Muscle layer of duodenum (tissue), 2 donors: ENCODE measurements around the gene PTER.
A peak's percentile ranks its signal among the peaks of the same experiment; 100 is the strongest.

Experiments used
- H3K27ac ChIP-seq: one replicate; pipeline ENCODE4 v1.7.0; 2013; ENCODE audit warnings: mild to moderate bottlenecking, low read length
- H3K27me3 ChIP-seq: one replicate; pipeline ENCODE4 v1.7.0; 2013; ENCODE audit warnings: low read depth, mild to moderate bottlenecking, control low read depth, low read length
- H3K36me3 ChIP-seq, 2 donors: one replicate each; pipeline ENCODE4 v1.7.0; 2013; ENCODE audit warnings: low read length in 2 of 2, control low read depth in 1 of 2, mild to moderate bottlenecking in 1 of 2; ENCODE audit not compliant: insufficient read depth in 2 of 2, control insufficient read depth in 1 of 2
- H3K4me1 ChIP-seq, 2 donors: one replicate each; pipeline ENCODE4 v1.7.0; 2013; ENCODE audit warnings: low read length in 2 of 2, mild to moderate bottlenecking in 2 of 2, control low read depth in 1 of 2, moderate library complexity in 1 of 2; ENCODE audit not compliant: insufficient read depth in 2 of 2, control insufficient read depth in 1 of 2
- H3K4me3 ChIP-seq, 2 donors: one replicate each; pipeline ENCODE4 v1.7.0; 2013; ENCODE audit warnings: low read length in 2 of 2, low read depth in 1 of 2, mild to moderate bottlenecking in 1 of 2
- H3K9me3 ChIP-seq, 2 donors: one replicate each; pipeline ENCODE4 v1.7.0; 2013; ENCODE audit warnings: low read length in 2 of 2, control low read depth in 1 of 2, mild to moderate bottlenecking in 1 of 2; ENCODE audit not compliant: control insufficient read depth in 1 of 2
- donor health status: healthy.

Gene PTER

GRCh38 chr10:16436758-16437539, at the start of gene PTER:
Gene PTER, plus strand, starts transcription at chr10:16437010. Its CDS starts 47,375 bp downstream, at chr10:16484385.
- H3K27me3 ChIP-seq: no peaks in the 10 kb centered on the region
- H3K9me3 ChIP-seq: no peaks in the 10 kb centered on the region
- H3K36me3 ChIP-seq: no peaks in the 10 kb centered on the region
- H3K4me3 ChIP-seq: peak within 1 kb of the TSS; percentile 67 to 72
- peaks cover 0 to 6% of the 10 kb centered on the region in 2 donors for H3K4me1 ChIP-seq
- peak within 1 kb of the TSS; percentile 69 for H3K27ac ChIP-seq

GRCh38 chr10:16392531-16393069, 44.2 kb upstream of the PTER start:
- no peaks in the 10 kb centered on the region for H3K4me1 ChIP-seq
- H3K4me3 ChIP-seq: no peak overlapping the region
- H3K27ac ChIP-seq: no peak overlapping the region
- H3K27me3 ChIP-seq: peaks cover 4% of the 10 kb centered on the region
- H3K36me3 ChIP-seq: no peaks in the 10 kb centered on the region
- no peaks in the 10 kb centered on the region for H3K9me3 ChIP-seq

DNA sequence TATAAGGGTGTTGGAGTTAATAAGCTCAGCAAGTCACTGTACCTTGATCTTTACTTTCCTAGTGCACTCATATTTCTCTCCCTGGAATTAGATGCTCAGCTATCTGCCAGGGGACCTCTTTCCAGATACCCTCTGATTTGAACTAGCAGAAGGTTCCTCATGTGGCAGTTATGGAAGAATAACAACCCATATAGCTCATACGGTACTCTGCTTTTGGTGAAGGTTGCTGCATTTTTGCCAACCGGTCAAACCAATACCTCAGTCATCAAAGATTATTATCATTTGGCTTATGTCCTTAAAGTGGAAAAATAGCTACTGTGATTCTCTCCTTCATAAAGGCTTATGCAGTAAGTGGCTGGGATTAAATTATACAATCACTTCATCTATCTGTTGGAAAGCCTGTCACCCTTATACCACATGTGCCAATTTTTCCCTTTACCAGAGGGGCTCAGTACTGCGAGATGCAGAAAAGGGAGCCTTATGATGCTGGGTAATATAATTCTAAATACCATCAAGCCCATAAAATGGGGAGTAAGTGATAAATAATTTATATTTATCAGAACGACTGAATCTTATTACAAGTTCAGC, 43.4 kb upstream of the PTER start:
- H3K27me3 ChIP-seq: peaks cover 4% of the 10 kb centered on the region
- H3K9me3 ChIP-seq: no peaks in the 10 kb centered on the region
- H3K36me3 ChIP-seq: no peaks in the 10 kb centered on the region
- H3K27ac ChIP-seq: no peak overlapping the region
- no peak overlapping the region for H3K4me3 ChIP-seq
- no peaks in the 10 kb centered on the region for H3K4me1 ChIP-seq

- H3K4me3 ChIP-seq: no peak overlapping the region
- no peaks in the 10 kb centered on the region for H3K36me3 ChIP-seq
- H3K27ac ChIP-seq: no peak overlapping the region
- H3K9me3 ChIP-seq: no peaks in the 10 kb centered on the region
- H3K27me3 ChIP-seq: no peaks in the 10 kb centered on the region
- no peaks in the 10 kb centered on the region for H3K4me1 ChIP-seq
These were observed 35.4 kb upstream of the PTER start for GRCh38 chr10:16401416-16401815.

- Histone ChIP-seq H3K36me3 (no peaks in the 10 kb centered on the region), H3K4me3 (no peak overlapping the region), H3K27me3 (no peaks in the 10 kb centered on the region), H3K9me3 (no peaks in the 10 kb centered on the region), H3K27ac (no peak overlapping the region), H3K4me1 (no peaks in the 10 kb centered on the region)
These were observed 28.4 kb upstream of the PTER start for GRCh38 chr10:16408379-16408778.

- H3K27ac ChIP-seq: no peak overlapping the region
- no peaks in the 10 kb centered on the region for H3K4me1 ChIP-seq
- H3K4me3 ChIP-seq: no peak overlapping the region
- no peaks in the 10 kb centered on the region for H3K36me3 ChIP-seq
- no peaks in the 10 kb centered on the region for H3K9me3 ChIP-seq
- H3K27me3 ChIP-seq: peaks cover 5% of the 10 kb centered on the region
These were observed 19.5 kb upstream of the PTER start for GRCh38 chr10:16417341-16417740.

- no peak overlapping the region for H3K27ac ChIP-seq
- no peaks in the 10 kb centered on the region for H3K4me1 ChIP-seq
- H3K27me3 ChIP-seq: peaks cover 5% of the 10 kb centered on the region
- H3K36me3 ChIP-seq: no peaks in the 10 kb centered on the region
- no peaks in the 10 kb centered on the region for H3K9me3 ChIP-seq
- no peak overlapping the region for H3K4me3 ChIP-seq
These were observed 13.2 kb upstream of the PTER start for GRCh38 chr10:16423599-16423998.

DNA sequence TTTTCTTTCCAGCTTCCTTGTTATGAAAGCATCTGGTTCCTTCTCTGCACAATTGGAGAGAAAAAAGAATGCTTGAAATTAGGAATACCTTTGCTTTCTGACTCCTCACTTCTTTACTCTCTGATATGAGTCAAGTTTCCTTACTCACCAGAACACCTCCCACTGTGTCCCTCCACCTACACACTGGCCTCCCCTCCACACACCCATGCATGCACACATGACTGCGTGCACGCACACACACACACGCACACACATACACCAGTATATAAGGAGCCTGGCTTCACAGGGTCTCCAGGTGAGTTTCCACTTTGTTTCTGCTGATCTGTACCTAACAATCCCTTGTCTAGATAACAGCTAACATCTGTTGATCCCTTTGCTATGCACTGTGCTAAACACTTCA, 11.4 kb upstream of the PTER start:
- Histone ChIP-seq H3K9me3 (no peaks in the 10 kb centered on the region), H3K36me3 (no peaks in the 10 kb centered on the region), H3K27me3 (no peaks in the 10 kb centered on the region), H3K4me3 (no peak overlapping the region), H3K4me1 (no peaks in the 10 kb centered on the region), H3K27ac (no peak overlapping the region)

DNA sequence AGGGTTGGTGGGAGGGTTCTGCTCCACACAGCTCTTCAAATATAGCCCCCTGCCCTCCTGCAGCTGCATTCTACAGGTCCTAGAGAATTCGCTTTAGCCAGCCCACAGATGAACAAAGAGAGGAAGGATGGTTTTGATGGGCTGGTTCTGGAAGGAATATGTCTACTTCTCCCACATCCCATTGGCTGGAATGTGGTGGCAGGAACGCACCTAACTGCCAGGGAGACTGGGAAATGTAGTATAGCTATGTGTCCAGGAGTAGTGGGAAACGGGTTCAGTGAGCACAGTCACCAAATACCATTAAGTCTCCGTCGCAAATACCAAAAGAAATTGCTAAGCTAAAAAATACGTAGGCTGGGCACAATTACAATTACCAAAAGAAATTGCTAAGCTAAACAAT, 7.3 kb upstream of the PTER start:
- no peaks in the 10 kb centered on the region for H3K36me3 ChIP-seq
- H3K27me3 ChIP-seq: no peaks in the 10 kb centered on the region
- H3K4me1 ChIP-seq: no peaks in the 10 kb centered on the region
- no peaks in the 10 kb centered on the region for H3K9me3 ChIP-seq
- H3K4me3 ChIP-seq: no peak overlapping the region
- no peak overlapping the region for H3K27ac ChIP-seq

GRCh38 chr10:16436367-16436757, 448 bp upstream of the PTER start:
- Histone ChIP-seq H3K9me3 (no peaks in the 10 kb centered on the region), H3K27me3 (no peaks in the 10 kb centered on the region), H3K4me3 (peak overlapping the region; percentile 67 to 72), H3K4me1 (peaks cover 0 to 6% of the 10 kb centered on the region in 2 donors), H3K36me3 (no peaks in the 10 kb centered on the region), H3K27ac (peak overlapping the region; percentile 8)

GRCh38 chr10:16437540-16437894, 707 bp downstream of the PTER start:
- peak overlapping the region; percentile 69 for H3K27ac ChIP-seq
- H3K36me3 ChIP-seq: no peaks in the 10 kb centered on the region
- peak overlapping the region; percentile 67 to 72 for H3K4me3 ChIP-seq
- H3K4me1 ChIP-seq: peaks cover 0 to 6% of the 10 kb centered on the region in 2 donors
- no peaks in the 10 kb centered on the region for H3K9me3 ChIP-seq
- H3K27me3 ChIP-seq: no peaks in the 10 kb centered on the region
